ENCODE measurements around the gene ATAT1.

ATAT1 gene

DNA sequence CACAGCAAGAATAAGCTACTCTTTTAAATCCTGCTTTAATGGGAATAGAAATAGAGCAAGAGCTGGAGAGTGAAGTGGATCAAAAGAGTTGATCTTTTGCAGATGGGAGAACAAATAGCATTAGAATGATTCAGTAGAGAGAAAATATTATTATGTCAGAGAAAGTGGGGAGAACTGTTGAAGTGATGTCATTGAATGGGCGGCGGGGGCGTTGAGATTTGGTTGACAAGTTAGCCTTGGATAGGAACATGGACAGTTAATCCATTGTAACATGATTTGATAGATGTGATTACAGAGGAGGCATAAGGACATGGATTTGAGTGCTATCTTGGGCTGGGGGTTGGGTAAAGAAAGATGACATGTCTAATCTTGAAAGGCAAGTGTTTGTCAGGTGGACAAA, 9.2 kb downstream of the ATAT1 start:
- TF ChIP-seq, protein P1, sequence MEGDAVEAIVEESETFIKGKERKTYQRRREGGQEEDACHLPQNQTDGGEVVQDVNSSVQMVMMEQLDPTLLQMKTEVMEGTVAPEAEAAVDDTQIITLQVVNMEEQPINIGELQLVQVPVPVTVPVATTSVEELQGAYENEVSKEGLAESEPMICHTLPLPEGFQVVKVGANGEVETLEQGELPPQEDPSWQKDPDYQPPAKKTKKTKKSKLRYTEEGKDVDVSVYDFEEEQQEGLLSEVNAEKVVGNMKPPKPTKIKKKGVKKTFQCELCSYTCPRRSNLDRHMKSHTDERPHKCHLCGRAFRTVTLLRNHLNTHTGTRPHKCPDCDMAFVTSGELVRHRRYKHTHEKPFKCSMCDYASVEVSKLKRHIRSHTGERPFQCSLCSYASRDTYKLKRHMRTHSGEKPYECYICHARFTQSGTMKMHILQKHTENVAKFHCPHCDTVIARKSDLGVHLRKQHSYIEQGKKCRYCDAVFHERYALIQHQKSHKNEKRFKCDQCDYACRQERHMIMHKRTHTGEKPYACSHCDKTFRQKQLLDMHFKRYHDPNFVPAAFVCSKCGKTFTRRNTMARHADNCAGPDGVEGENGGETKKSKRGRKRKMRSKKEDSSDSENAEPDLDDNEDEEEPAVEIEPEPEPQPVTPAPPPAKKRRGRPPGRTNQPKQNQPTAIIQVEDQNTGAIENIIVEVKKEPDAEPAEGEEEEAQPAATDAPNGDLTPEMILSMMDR (conservative IDR thresholded peaks at IDR 0.05; ENCODE audit: control insufficient read depth, insufficient read depth, low read depth, low read length), result no peak
- H3K4me3 ChIP-seq (ENCODE audit: control insufficient read depth, low read depth, low read length), result no peak overlapping the region
- DNase-seq (ENCODE audit: low read depth), result no peak

DNA sequence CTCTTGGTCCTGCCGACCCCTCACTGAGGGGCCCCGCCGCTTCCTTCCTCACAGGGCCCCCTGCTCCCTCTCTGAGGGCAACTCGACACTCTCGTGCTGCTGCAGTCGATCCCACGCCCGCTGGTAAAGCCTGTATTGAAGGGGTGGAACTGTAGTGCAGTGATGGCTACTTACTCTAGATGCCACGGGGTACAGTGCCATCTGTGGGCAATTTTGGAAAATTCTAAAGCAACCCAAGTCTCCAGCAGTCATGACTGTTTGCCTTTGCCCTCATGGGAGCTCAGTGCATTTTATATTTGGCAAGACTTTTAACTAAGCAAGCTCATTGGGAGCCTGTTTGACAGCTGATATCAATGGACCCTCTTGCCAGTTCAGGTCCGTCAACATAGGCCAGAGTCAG, 13.8 kb downstream of the ATAT1 start:
- TF ChIP-seq, protein P1 (conservative IDR thresholded peaks at IDR 0.05; ENCODE audit: control insufficient read depth, insufficient read depth, low read depth, low read length), result no peak
- no peak overlapping the region for H3K4me3 ChIP-seq (ENCODE audit: control insufficient read depth, low read depth, low read length)
- DNase-seq (ENCODE audit: low read depth), result no peak

DNA sequence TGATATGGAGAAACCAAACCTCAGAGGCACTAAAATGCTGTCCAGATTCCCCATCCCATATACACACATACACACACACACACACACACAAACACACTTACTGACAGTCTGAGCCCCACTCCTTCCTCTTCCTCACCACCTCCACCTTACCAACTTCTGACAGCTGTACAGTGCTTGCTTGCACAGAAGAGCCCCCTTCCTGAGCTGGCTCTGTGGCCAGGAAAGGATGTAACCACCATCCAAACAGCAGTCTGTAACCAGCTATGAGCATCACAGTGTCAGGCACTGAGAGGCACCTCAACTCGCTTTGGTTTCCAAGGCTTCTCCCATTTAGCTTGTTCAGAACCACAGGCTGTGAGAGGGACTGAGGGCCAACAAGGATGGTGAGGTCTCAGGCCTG, 14.4 kb downstream of the ATAT1 start:
- no peak overlapping the region for H3K4me3 ChIP-seq (ENCODE audit: control insufficient read depth, low read depth, low read length)
- TF ChIP-seq, protein P1 (conservative IDR thresholded peaks at IDR 0.05; ENCODE audit: control insufficient read depth, insufficient read depth, low read depth, low read length), result no peak
- DNase-seq (ENCODE audit: low read depth), result no peak

DNA sequence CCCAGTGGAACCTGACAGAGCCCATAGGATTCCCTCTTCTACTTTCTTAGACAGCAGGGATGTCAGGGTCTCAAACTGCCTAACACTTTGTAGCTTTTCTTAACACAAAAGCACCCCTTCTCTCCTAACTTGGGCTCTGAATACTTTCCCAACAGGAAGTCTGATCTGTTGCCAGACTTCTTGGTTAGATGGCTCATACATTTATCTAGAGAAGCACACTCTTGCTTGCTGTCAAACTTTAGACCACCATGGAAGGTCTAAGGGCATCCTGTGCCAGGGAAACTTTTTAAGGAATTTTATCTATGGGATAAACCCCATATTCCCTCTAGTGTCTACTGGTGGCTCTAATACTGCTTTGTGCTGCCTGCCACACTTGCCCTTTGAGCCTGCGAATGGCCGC, 17.0 kb downstream of the ATAT1 start:
- no peak for DNase-seq (ENCODE audit: low read depth)
- H3K4me3 ChIP-seq (ENCODE audit: control insufficient read depth, low read depth, low read length), result no peak overlapping the region
- TF ChIP-seq, protein P1 (conservative IDR thresholded peaks at IDR 0.05; ENCODE audit: control insufficient read depth, insufficient read depth, low read depth, low read length), result no peak

DNA sequence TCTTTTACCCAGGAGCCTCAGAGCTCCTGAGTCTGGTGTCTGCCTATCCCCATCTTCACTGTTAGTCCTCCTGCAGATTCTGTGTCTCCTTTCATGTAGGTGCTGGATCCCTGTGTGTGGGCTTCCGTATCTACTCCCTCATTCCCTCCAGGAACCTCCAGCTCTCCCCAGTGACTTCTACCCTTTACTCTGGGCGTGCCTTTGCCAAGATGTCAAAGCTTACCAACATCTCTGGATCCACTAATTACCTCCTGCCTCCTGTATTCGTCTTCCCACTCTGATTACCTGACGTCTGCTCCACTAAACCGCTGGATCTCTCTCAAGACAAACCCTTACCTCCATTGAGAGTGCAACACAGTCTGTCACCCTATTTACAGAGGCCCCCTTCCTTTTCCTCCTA, 18.1 kb downstream of the ATAT1 start:
- TF ChIP-seq, protein P1 (conservative IDR thresholded peaks at IDR 0.05; ENCODE audit: control insufficient read depth, insufficient read depth, low read depth, low read length), result no peak
- H3K4me3 ChIP-seq (ENCODE audit: control insufficient read depth, low read depth, low read length), result no peak overlapping the region
- DNase-seq (ENCODE audit: low read depth), result no peak

DNA sequence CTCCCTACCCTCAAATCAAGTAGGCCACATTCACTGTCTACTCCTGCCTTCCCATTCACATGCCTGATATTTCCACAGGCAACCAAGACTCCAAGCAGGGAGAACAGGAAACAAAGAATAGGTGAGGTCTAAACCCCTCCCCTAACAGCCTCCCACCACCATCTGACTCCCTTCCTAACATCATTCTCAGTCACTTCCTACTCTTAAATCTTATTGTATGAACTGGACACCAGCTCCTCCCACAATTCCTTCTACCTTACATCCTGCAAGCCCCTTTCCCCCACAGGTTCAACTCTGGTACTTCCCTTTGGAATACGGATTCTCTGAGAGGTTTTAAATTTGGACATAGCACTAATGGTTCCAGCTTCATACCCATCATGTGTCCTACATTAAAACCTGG, 19.3 kb downstream of the ATAT1 start:
- DNase-seq (ENCODE audit: low read depth), result no peak
- no peak overlapping the region for H3K4me3 ChIP-seq (ENCODE audit: control insufficient read depth, low read depth, low read length)
- TF ChIP-seq, protein P1 (conservative IDR thresholded peaks at IDR 0.05; ENCODE audit: control insufficient read depth, insufficient read depth, low read depth, low read length), result no peak
